HS-27A (cell line): ENCODE data around the gene NTF4.

ENCODE experiments used
- DNase-seq: peaks from one replicate; pipeline ENCODE4 v3.0.0-alpha.2; 2012; ENCODE audit warnings: low read depth, missing footprints

Gene NTF4, protein sequence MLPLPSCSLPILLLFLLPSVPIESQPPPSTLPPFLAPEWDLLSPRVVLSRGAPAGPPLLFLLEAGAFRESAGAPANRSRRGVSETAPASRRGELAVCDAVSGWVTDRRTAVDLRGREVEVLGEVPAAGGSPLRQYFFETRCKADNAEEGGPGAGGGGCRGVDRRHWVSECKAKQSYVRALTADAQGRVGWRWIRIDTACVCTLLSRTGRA

DNA sequence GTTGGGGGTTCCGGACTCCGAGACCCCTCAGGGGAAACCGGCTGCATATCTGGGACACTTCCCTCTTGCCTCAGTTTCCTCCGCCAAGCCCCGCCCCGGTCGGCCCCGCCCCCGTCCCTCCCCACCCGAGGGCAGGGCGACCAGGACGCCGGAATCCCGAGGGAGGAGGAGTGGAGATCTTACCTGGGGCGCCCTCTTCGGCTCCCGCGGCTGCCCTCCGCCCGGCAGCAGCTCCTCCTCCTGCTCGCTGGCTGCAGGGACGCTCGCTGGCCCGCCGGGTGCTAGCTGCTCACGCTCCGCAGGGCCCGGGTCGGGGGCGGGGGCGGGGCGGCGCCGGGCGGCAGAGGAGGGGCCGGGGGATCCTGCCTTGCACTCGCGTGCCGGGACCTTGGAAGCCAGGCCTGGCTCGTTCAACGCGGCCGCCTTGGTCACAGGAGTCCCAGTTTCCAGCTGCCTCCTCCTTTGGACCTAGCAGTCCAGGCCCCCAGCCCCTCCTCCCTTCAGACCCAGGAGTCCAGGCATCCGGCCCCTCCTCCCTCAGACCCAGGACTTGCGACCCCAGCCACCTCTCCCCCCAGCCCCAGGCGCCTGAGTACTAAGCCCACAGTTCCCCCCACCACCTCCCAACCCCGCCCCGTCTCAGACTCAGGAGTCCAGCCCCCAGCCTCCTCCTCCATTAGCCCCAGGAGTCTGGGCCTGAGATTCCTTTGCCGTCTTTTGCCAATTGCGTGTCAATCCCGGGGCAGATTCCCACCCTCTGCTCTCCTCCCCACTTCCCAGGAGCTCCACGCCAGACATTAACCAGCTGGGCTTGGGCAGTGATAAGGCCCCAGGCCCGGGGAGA lies at the start of gene NTF4:
NTF4 (minus strand) TSS at position 51 of the 844 bp plus-strand sequence. CDS start 2,821 bp downstream, outside the sequence.
- no peak for DNase-seq

DNA sequence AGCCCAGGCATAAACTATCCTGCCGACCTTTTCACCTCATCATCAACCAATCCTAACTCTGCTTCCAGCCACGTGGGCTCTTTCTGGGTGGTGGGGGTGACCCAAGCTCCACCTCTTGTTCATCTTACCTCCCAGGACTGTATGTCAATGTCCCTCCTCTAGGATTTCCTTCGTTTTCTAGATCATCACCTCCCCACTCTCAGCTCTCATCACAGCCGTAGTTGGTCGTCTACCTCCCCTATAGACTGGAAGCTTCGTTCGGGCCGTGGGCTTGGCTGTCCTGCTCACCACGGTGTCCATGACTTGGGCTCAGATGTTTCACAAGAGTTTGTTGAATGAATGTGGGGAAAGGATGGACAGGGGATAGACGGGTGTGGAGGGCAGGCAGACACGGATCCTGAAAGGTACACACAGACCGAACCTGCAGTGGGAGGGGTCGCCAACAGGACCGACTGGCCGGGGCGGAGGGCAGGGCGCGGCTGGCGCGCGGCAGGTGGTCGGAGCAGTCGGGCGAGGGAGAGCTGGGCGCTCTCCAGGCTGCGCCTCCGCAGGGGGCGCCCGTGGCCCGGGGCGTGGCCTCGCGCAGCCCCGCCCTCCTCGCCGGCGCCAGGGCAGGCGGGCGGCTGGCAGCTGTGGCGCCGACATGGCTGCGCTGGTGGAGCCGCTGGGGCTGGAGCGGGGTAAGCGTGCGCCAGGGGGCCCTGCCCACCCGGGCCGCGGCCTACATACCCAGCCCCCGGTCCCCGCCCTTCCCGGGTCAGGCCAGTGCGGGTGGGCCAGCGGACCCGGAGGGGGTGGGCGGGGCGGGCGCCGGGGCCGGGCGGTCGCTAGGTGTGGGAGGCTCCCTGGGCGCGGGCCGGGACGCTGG lies 49.4 kb upstream of the NTF4 start, which contains the start of gene LIN7B:
LIN7B (plus strand) TSS at position 609 of the 868 bp plus-strand sequence; CDS start at position 644, 35 bp downstream.
- peak; percentile 63 for DNase-seq

DNA sequence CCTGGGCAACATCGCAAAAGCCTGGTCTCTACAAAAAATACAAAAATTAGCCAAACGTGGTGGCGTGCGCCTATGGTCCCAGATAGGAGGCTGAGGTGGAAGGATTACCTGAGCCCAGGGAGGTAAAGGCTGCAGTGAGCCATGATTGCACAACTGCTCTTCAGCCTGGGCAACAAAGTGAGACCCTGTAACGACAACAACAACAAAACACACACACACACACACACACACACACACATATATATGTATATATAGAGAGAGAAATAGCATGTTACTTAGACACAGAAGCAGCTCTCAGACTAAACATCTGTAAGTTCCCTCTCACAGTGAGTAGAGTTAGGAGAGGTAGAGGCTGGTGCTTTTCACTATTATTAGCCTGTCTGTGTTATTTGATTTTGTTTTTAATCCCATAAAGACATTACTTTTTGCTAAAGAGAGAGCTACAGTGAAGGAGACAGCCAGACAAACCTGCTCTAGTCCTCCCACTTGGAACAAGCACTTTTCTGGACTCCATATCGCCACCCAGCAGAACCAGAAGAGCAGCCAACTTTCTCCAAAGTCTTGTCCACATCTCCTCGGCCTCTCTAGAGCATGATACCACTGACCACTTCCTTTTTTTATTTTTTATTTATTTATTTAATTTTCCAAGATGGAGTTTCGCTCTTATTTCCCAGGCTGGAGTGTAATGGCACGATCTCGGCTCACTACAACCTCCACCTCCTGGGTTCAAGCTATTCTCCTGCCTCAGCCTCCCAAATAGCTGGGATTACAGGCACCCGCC lies 46.8 kb upstream of the NTF4 start:
- DNase-seq = no peak

DNA sequence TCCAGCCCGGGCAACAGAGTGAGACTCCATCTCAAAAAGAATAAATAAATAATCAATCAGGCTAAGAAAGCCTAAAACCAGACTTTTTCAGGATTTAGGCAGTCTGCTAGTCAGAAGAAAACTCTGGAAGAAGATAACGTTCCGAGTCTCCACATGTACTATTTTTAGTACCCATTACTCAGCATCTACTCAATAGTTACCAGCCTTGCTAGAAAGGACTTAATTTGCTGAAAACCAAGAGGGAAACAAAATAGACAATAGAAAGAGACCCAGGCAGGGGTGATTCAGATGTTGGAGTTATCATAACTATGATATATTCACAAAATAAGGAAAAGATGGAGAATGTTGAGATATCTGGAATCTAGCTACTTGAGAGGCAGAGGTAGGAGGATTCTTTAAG lies 45.9 kb upstream of the NTF4 start:
- no peak for DNase-seq

DNA sequence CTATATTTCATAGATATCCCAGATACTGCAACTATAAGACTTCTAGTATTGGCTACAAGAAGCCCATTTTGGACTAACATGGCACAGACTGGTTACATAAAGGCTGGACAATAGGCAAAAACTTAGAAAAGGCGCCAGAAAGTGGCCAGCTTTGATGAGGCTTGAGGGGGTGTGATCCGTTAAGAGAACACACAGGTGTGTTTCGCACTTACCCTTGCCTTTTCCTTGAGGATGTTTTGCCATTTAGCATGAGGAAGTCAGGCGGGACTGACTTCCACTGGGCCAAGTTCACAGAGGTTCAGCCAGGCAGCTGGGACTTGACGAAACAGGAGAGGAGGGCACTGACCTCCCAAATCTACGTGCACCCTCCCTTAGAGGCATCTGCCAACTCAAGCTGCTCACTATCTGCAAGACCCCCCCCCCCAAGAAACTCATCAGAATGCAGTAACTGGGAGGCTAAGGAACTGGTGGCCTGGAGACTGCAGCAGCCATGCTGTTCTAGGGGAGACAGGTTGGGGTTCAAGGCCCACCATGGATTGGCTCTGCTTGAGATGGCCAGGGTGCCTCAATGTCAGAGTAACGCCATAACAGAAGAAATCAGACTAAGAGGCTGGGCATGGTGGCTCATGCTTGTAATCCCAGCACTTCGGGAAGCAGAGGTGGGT lies 45.1 kb upstream of the NTF4 start:
- no peak for DNase-seq

DNA sequence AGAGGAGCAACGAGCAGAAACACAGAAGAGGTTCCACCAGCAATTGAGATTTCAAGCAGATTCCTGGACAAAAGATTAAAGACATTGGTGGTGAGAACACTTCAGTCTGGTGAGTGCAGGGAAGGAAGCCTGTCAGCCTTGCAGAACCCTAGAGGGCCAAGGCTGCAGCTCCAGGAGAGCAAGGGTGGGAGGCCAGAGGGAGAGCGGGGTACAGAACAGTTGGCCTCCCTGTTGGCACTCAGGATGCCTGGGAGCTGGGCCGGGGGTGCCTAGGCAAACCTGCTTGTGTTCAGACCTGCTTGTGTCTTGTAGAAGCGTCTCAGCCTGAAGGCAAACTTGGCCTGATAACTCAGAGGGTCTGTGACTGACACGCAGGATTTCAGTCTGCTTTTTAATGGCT lies 44.4 kb upstream of the NTF4 start:
- DNase-seq = no peak

DNA sequence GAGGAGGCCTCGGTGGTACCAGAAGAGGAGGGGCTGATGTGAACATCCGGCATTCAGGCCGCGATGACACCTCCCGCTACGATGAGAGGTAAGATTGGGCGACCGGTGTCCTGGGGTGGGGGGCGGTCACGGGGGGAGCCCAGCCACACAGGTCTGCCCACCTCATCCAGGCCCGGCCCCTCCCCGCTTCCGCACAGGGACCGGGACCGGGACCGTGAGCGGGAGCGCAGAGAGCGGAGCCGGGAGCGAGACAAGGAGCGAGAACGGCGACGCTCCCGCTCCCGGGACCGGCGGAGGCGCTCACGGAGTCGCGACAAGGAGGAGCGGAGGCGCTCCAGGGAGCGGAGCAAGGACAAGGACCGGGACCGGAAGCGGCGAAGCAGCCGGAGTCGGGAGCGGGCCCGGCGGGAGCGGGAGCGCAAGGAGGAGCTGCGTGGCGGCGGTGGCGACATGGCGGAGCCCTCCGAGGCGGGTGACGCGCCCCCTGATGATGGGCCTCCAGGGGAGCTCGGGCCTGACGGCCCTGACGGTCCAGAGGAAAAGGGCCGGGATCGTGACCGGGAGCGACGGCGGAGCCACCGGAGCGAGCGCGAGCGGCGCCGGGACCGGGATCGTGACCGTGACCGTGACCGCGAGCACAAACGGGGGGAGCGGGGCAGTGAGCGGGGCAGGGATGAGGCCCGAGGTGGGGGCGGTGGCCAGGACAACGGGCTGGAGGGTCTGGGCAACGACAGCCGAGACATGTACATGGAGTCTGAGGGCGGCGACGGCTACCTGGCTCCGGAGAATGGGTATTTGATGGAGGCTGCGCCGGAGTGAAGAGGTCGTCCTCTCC lies 43.2 kb upstream of the NTF4 start:
- no peak for DNase-seq

DNA sequence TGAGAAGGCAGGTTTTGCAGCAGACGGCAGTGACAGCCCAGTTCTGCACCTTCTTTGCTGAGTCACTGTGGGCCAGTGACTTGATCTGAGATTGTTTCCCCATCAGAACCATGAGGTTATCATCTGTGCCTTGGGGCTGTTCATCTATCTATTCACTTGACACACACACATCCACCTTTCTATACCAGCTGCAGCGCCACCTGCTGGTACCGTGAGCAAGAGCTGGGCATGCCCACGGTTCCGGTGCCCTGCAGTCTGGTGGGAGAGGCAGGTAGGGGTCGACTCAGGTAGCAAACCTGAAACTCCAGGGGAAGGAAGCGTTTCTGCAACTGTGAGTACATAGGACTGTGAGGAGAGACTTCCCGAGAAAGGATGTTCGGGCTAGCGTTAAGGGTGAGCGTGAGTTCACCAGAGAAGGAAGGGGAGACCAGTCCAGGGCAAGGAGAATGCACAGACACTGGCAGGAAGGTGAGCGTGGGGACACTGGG lies 42.1 kb upstream of the NTF4 start:
- no peak for DNase-seq

DNA sequence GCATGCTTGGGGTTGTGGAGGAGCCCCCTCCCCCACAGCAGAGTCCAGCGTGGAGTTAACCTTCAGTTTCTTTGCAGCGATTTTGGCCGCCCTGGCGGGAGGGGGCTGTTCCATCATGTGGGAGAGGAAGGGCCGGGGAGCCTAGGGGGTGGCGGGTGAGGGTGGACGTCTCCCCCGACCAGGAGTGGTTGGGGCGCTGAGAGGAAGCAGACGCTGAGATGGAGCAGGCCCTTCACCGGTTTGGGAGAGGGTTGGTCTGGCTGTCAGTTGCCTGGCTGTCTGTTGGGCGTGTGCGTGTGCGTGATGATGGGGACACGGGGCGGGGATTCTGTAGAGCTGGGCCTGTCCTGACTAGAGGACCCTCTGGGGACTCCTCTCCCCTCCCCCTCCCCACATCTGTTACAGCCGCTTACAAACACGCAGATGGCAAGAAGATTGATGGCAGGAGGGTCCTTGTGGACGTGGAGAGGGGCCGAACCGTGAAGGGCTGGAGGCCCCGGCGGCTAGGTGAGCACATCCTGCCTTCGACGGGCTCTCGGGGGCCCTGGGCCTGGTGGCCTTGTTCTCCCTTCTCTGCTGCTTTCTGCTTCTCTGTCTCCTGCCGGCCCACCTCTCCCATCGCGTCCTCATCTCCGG lies 39.7 kb upstream of the NTF4 start:
- DNase-seq = no peak

DNA sequence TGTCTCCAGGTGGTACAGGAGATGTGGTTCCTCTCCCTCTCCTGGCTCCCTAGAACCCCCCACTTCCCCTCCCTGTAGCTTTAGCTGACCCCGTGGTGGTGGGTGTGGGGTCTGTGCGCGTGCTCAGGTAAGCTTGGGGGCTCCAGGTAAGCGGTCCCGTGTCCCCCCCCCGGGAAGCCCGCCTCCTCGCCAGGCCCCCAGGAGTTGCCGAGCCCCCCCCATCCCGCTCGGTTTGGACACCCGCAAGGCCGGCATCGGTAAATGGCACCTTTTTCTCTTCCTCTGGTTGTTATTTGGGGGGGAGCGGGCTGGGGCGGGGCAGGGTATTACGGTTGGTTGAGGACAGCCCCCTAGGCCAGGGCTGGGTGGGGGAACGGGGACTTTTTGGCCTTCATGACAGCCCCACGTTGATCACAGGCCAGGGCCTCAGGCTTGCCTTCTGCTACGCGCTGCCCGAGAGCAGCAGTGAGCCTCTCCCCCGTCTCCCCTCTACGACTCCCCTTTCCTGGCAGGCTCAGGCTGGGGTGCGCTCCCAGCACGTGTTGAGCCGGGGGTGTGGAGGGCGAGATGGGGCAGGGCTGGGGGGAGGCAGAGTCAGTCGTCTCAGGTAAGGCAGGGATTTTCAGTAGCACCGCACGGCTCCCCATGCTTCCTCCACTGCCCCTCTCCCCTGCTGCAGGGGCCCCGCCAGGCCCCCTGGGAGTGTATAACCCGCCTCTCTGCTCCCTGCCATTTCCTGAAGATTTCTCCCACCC lies 38.9 kb upstream of the NTF4 start:
- DNase-seq = no peak

DNA sequence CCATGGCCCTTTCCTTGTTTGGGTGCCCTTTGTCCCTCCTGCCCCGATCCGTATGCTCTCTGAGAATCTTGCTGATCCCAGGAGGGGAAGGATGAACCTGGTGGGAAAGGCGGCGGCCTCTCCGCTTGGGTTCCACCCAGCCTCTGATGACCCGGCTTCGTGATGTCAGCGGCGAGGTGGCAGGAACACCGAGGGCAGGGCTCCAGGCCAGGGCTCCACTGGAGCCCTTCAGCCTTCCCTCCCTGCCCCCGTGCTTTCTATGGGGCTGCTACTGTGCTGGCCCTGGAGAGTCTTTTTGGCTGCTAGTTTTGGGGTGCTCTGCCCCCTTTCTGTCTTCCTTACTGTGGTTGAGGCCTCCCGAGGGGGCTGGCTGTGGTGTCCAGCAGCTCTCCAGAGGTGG lies 37.7 kb upstream of the NTF4 start:
- DNase-seq = no peak

DNA sequence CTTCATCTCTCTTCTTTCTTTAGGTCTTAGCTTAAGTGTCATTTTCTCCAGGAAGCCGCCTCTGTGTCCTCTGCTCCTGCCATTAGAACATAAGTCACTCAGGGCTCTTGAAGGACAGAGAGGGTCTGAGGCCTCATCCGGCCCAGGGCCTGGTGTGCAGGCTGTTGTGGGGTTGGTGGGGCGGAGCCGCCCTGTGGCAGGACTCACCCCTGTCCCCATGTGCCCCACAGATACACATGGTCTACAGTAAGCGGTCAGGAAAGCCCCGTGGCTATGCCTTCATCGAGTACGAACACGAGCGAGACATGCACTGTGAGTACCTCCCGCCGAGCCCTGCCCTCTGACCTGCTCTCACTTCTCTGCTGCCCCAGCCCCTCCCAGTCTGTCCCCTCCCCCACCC lies 36.5 kb upstream of the NTF4 start:
- no peak for DNase-seq

DNA sequence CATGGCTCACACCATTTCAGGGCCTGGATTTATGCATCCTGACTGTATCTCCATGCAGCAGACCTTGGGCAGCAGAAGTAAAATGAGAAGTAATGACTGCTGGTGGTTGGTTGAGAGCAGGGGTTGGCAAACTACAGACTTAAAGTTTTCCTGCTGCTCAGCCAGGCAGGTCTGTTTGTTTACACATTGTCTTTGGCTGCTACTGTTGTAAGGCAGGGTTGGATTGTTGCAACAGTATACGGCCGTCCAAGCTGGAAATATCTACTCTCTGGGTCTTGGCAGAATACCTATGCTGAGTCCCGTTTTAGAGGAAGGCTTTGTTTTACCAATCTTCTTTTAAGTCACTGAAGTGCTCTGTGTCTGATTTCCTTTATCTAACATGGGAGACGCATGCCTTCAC lies 34.2 kb upstream of the NTF4 start:
- DNase-seq = no peak

DNA sequence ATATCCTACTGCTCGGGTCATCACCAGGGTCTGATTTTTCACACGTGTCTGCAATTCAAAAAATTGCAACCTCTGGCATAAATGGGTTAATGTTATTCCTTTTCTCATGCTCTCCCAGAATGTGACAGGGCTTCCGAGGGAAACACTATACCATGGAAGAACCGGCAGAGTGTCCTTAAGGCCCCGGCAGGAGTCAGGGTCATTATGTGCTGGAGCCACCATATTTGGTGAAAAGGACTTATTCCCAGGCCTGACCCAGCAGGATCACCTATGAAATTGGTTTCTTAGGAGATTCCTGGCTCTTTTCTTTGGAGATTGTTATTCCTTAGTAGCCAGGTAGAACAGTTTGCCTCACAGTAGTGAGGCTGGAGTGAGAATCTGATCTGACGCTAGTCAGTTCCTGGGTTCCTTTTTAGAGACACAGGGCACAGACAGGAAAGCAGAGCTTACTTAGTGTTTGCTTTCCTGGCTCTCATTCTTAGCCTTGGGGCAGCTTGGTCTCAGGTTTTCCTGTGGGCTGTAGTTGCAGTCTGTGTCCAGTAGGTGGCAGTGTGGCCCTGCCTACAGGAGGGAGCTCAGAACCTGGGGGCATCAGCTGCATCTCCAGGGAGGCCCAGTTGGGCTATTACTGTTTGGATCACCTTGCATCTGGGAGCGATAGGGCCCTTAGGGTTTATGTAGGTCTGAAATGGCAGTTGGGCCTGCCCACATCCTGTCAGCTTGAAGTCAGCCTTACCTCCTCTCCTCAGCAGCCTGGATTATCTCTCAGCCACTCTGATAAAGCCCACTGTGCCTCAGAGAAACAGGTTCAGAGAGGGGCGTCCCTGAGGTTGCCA lies 33.1 kb upstream of the NTF4 start:
- peak; percentile 50 for DNase-seq

DNA sequence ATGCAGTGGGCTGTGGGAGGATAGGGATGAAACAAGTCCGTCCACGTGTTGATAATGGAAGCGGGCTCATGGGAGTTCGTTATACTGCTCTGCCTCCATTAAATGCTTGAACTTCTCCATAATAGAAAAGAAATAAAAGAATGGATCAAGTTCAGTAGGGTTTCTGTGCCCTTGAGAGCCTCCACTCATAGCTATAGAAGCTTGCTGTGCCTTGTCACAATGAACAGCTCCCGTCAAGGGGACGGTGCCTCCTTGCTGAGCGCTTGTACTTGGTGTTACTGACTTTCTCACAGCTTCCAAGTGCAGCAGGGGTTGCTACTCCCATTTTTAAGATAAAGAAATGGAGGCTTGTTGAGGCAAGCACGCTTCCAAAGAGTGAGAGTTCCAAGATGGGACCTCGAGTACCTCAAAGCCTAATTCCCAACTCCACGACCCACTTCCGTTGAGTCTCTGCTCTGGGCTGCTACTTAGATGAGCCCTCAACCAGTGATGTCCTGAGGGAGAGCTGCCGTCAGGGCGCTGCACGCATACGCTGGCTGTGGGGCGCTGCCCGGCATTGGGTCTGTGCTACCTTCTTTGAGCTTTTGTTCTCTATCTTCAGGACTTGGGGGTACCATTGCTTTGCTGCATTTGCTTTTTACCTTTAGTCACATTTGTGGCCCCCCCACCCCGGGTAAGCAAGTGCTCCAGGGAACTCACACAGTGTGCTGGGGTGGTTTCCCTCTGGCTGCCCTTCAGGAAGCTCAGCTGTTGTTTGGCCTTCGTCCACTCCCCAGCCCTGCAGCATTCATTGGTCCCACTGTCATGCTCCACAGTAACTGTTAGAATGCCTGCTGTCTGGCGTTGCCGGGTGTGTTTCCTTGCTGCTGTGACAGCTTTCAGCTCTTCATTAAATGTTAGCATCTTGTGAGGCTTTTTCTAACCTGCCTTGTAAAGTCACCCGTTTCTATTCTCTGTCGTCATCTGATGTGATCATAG lies 30.2 kb upstream of the NTF4 start:
- DNase-seq = no peak

DNA sequence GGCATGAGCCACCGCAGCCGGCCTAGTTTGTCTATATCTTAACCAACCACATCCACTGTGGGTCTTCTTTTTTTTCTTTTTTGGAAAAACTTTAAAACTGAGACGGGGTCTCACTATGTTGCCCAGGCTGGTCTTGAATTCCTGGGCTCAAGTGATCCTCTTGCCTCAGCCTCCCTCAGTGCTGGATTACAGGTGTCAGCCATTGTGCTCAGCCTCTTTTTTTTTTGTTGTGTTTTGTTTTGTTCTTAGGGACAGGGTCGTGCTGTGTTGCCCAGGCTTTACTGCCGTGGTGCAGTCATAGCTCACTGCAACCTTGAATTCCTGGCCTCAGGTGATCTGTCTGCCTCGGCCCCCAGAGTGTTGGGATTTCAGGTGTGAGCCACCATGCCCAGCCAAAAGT lies 28.1 kb upstream of the NTF4 start:
- no peak for DNase-seq
